Measurements from ENCODE around the gene PRKAG1. TPM values are rescaled to one million over a fixed set of nuclear protein-coding genes. Genes with fewer than 3 reads are reported as not detected.

PRKAG1 gene
- total and polyA plus RNA-seq, 10 of the 15 experiments (the other 5 are each of a cell fraction or from before 2014, with no cell fraction given), result 44.5 to 91.6 (median 60.9) TPM

DNA sequence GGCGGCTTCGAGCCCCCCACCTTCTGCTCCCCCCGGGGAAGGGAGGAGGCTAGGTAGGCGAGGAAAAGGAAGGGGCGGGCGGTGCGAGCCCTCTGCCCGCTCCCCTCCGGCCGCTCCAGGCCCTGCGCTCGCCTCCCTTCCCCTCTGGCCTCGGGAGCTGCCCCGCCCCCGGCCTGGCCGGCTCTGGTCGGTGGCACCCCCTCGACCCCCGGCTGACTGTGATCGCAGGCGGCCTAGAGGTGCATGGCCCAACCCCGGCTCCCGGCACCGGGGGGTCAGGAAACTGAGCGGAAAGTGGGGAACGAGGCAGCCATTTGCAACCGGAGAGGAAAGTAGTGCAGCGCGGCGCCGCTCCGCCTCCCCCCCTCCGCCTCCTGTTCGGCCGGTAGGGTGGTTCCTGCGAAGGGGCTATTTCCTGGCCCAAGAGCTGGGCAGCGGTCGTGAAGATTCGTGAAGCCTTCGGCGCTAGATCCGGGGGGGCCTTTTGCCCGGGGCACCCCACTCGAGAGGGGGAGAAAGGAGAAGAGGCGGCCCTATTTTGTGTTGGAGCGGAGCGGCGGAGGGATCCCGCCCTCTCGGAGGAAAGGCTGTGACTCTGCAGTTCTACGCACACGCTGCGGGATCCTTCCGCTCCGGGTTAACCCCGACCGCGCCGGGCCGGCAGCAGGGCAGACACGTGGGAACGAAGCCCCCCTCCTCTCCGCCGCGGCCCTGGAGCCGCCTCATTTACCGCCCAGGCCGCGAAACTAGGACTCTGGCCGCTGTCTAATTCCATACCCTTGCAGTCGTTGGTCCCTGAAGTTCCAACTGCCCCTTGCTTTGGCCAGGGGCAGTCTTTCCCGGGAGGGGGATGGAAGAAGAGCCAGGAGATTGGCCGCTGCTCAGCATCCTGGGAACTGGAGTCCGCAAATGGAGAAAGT is 41.9 kb upstream of the PRKAG1 start, which contains the start of gene KMT2D (continued):
- TF ChIP-seq E2F4 (IDR thresholded peaks at IDR 0.05; ENCODE audit: low read depth, low read length), result 0 out of 2 replicates have a peak, but pooled peaks have one; percentile 7
- TF ChIP-seq PML (IDR thresholded peaks at IDR 0.05; ENCODE audit: low read length), result peak; percentile 97
- TF ChIP-seq NR2F1 (conservative IDR thresholded peaks at IDR 0.05), result peak; percentile 83
- TF ChIP-seq SPI1 (IDR thresholded peaks at IDR 0.05; ENCODE audit: borderline replicate concordance, insufficient read depth, low read depth, low read length), result no peak
- no peak for TF ChIP-seq SMC3 (IDR thresholded peaks at IDR 0.05; ENCODE audit: borderline replicate concordance, low read length)
- peak; percentile 94 for TF ChIP-seq YY1 (IDR thresholded peaks at IDR 0.05; ENCODE audit: low read depth, low read length)
- peak; percentile 86 for TF ChIP-seq PBX3 (IDR thresholded peaks at IDR 0.05; ENCODE audit: insufficient replicate concordance, low read depth, low read length)
- TF ChIP-seq ZNF622 (IDR thresholded peaks at IDR 0.05), result no peak
- TF ChIP-seq, protein P1, sequence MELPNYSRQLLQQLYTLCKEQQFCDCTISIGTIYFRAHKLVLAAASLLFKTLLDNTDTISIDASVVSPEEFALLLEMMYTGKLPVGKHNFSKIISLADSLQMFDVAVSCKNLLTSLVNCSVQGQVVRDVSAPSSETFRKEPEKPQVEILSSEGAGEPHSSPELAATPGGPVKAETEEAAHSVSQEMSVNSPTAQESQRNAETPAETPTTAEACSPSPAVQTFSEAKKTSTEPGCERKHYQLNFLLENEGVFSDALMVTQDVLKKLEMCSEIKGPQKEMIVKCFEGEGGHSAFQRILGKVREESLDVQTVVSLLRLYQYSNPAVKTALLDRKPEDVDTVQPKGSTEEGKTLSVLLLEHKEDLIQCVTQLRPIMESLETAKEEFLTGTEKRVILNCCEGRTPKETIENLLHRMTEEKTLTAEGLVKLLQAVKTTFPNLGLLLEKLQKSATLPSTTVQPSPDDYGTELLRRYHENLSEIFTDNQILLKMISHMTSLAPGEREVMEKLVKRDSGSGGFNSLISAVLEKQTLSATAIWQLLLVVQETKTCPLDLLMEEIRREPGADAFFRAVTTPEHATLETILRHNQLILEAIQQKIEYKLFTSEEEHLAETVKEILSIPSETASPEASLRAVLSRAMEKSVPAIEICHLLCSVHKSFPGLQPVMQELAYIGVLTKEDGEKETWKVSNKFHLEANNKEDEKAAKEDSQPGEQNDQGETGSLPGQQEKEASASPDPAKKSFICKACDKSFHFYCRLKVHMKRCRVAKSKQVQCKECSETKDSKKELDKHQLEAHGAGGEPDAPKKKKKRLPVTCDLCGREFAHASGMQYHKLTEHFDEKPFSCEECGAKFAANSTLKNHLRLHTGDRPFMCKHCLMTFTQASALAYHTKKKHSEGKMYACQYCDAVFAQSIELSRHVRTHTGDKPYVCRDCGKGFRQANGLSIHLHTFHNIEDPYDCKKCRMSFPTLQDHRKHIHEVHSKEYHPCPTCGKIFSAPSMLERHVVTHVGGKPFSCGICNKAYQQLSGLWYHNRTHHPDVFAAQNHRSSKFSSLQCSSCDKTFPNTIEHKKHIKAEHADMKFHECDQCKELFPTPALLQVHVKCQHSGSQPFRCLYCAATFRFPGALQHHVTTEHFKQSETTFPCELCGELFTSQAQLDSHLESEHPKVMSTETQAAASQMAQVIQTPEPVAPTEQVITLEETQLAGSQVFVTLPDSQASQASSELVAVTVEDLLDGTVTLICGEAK (IDR thresholded peaks at IDR 0.05; ENCODE audit: borderline replicate concordance), result peak; percentile 84
- peak; percentile 48 for TF ChIP-seq BRCA1 (IDR thresholded peaks at IDR 0.05; ENCODE audit: low read depth, low read length)
- TF ChIP-seq SIX5 (IDR thresholded peaks at IDR 0.05; ENCODE audit: low read depth, low read length, severe bottlenecking), result peak; percentile 29
- peak; percentile 52; the same call in 1 of the 2 replicates for TF ChIP-seq ESRRA (IDR thresholded peaks at IDR 0.05; ENCODE audit: low read length)
- TF ChIP-seq SUZ12 (IDR thresholded peaks at IDR 0.05; ENCODE audit: unreplicated experiment), result no peak
- TF ChIP-seq REST (IDR thresholded peaks at IDR 0.05; ENCODE audit: low read depth, low read length), result no peak
- TF ChIP-seq NBN (IDR thresholded peaks at IDR 0.05), result peak; percentile 99
- TF ChIP-seq ZBED1 (IDR thresholded peaks at IDR 0.05; ENCODE audit: borderline replicate concordance), result peak; percentile 36; the same call in 1 of the 2 replicates
- TF ChIP-seq JUNB (IDR thresholded peaks at IDR 0.05), result 0 out of 2 replicates have a peak, but pooled peaks have one; percentile 15
- no peak for TF ChIP-seq HDAC2 (IDR thresholded peaks at IDR 0.05)

Measured in GM12878 (cell line).